GM19395 (cell line): ENCODE data around the gene EXD3.
"Not testable (repeated sequence)": the region's sequence is repeated elsewhere in the genome, so short reads cannot be mapped to it uniquely, and the experiment has no call there.

ENCODE experiments used
- ATAC-seq: cut with Tn5 transposase; IDR thresholded peaks from one replicate; pipeline ENCODE4 v1.9.1; 2021; ENCODE audit warnings: mild to moderate bottlenecking, moderate library complexity; ENCODE audit not compliant: unreplicated experiment

The EXD3 gene

GRCh38 chr9:137266162-137266527 is 156.8 kb downstream of the EXD3 start:
- ATAC-seq: no peak

DNA sequence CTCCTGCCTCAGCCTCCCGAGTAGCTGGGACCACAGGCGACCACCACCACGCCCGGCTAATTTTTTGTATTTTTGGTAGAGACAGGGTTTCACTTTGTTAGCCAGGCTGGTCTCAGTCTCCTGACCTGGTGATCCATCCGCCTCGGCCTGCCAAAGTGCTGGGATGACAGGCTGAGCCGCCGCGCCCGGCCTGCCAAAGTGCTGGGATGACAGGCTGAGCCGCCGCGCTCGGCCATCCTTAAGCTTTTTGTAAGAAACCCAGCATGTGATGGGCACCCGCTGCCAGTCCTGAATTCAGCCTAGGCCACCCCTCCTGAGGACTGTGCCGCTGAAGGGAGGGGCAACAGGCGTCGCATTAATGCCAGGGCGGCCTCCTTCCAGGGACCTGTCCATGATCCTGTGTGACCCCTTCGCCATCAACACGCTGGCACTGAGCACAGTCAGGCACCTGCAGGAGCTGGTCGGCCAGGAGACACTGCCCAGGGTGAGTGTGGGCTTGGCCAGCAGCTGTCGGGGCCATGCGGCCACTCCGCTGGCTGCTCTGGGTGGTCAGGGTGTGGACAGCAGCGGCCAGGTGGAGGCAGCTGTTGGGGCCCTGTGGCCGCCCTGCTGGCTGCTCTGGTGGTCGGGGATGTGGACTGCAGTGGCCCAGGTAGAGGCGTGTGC is 157.3 kb downstream of the EXD3 start:
- ATAC-seq: no peak

DNA sequence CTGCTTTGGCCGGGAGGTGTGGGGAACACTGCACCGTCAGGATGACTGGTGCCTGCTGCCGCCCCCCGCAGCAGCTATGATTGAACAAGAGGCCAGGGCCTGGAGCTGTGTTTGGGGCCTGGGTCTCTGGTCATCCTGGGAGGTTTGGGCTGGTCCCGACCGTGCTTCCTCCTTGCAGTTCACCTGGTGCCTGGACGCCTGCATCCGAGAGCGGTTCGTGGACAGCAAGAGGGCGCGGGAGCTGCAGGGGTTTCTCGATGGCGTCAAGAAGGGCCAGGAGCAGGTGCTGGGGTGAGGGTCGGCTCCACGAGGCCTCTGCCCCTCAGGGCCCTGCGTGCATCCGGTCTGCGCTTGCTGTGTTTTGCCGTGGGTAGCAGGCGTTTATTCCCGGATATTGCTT is 158.9 kb downstream of the EXD3 start:
- no peak for ATAC-seq

- no peak for ATAC-seq
These were observed 159.5 kb downstream of the EXD3 start for GRCh38 chr9:137263506-137263905.

DNA sequence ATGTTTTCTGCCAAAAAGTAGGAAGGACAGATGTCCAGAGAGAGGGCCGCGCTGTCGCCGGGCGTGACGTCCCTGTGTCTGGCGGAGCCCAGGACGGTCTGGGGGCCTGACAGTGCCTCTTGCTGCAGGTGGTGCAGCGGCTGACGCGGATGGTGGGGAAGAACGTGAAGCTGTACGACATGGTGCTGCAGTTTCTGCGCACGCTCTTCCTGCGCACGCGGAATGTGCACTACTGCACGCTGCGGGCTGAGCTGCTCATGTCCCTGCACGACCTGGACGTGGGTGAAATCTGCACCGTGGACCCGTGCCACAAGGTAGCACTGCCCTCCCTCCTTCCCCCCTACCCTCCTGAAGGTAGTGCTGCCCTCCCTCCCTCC is 160.1 kb downstream of the EXD3 start:
- ATAC-seq: no peak

DNA sequence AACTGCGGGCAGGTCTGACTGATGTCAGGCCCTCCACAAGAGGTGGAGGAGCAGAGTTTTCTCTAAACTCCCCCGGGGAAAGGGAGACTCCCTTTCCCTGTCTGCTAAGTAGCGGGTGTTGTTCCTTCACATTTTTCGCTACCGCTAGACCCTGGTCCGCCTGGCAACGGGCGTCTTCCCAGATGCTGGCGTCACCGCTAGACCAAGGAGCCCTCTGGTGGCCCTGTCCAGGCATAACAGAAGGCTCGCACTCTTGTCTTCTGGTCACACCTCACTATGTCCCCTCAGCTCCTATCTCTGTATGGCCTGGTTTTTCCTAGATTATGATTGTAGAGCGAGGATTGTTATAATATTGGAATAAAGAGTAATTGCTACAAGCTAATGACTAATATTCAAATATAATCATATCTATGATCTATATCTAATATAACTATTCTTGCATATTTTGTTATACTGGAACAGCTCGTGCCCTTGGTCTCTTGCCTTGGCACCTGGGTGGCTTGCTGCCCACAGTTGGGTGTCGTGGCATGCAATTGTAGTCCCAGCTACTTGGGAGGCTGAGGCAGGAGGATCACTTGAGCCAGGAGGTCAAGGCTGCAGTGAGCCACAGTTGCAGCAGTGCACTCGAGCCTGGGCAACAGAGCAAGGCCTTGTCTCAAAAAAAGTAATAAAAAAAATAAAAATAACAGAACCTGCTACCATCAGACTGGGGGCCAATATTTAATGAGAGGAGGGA is 160.6 kb downstream of the EXD3 start:
- not testable (repeated sequence) for ATAC-seq
